Measurements from ENCODE around the gene TREM1. TPM values are rescaled to one million over a fixed set of nuclear protein-coding genes. Genes with fewer than 3 reads are reported as not detected.

TREM1 gene
- total RNA-seq, 2 donors from 2014 or later: not detected

DNA sequence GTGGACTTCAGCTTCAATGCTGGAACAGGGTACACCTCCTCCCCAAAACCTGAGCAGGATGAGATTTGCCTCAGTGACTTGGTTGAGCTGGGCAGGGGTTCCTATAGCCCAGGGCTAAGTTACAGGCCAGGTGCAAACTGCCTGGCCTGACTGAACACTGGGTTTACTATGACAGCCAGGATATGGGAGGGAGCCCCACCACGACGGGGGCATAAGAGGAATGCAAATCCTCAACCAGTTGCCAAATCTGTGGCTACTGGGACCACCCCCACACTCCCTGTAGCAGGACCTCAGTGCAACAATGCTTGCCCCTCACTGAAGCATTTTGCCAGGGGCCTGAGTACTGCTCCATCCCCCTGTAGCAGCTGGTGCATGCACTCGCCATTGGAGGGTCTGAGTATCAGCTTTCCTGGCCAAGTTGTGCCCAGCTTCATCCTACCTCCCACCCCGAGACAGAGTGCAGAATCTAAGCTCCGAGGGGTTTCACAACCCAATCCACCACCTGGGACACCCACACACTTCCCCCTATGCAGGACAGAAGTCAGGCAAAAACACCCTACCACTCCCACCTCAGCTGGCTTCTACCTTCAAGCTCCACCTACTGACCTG lies 30.7 kb downstream of the TREM1 start:
- peaks cover 3% of the 10 kb centered on the region for H3K9me3 ChIP-seq (ENCODE audit: control insufficient read depth, low read length)
- no peak overlapping the region for H3K27ac ChIP-seq (ENCODE audit: low read depth, low read length)
- H3K4me3 ChIP-seq (ENCODE audit: low read length): no peak overlapping the region
- 80 to 84% methylated on average over 2 to 5 of the region's 5 CpGs for WGBS, 2 experiments (ENCODE audit: insufficient coverage in 1 of 2, insufficient read length in 1 of 2)
- H3K9me3 Mint-ChIP-seq: peaks cover 6% of the 10 kb centered on the region
- peaks cover 18% of the 10 kb centered on the region for H3K27me3 Mint-ChIP-seq (ENCODE audit: insufficient read depth)
- H3K4me1 Mint-ChIP-seq: no peaks in the 10 kb centered on the region
- no peak overlapping the region for H3K9ac ChIP-seq (ENCODE audit: extremely low read depth, low read length, poor library complexity, severe bottlenecking)
- H3K4me3 Mint-ChIP-seq: no peak overlapping the region
- no peaks in the 10 kb centered on the region for H3K4me1 ChIP-seq (ENCODE audit: control insufficient read depth, insufficient read depth, low read length)
- H3K36me3 Mint-ChIP-seq (ENCODE audit: low read depth): no peaks in the 10 kb centered on the region
- TF ChIP-seq, protein P1, sequence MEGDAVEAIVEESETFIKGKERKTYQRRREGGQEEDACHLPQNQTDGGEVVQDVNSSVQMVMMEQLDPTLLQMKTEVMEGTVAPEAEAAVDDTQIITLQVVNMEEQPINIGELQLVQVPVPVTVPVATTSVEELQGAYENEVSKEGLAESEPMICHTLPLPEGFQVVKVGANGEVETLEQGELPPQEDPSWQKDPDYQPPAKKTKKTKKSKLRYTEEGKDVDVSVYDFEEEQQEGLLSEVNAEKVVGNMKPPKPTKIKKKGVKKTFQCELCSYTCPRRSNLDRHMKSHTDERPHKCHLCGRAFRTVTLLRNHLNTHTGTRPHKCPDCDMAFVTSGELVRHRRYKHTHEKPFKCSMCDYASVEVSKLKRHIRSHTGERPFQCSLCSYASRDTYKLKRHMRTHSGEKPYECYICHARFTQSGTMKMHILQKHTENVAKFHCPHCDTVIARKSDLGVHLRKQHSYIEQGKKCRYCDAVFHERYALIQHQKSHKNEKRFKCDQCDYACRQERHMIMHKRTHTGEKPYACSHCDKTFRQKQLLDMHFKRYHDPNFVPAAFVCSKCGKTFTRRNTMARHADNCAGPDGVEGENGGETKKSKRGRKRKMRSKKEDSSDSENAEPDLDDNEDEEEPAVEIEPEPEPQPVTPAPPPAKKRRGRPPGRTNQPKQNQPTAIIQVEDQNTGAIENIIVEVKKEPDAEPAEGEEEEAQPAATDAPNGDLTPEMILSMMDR (conservative IDR thresholded peaks at IDR 0.05): no peak
- no peaks in the 10 kb centered on the region for H3K36me3 ChIP-seq (ENCODE audit: control insufficient read depth, insufficient read depth, low read length)
- no peak overlapping the region for H3K27ac Mint-ChIP-seq
- H3K27me3 ChIP-seq (ENCODE audit: control insufficient read depth, insufficient read depth, low read length, poor library complexity, severe bottlenecking): peaks cover 7% of the 10 kb centered on the region
- no peak for DNase-seq

DNA sequence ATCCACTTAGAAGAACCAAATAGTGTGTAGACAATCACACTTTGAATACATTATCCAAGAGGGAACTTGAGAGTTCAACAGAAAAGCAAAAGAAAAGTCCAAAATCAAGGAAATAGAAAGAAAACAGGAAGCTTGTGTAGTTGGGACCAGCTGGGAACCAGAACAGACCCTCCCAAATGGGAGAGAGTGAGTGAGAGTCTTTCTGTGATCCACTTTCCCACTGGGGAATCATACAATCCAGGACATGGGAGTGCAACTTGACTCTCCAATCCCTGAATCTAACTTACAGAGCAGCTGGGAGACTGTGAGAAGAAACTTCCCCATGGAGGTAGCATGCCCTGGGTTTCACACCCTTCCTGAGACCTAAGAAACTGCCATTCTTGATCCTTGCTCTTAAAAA lies 31.4 kb downstream of the TREM1 start:
- Mint-ChIP-seq H3K36me3 (ENCODE audit: low read depth) (no peaks in the 10 kb centered on the region), H3K4me1 (no peaks in the 10 kb centered on the region), H3K9me3 (peaks cover 2% of the 10 kb centered on the region), H3K27me3 (ENCODE audit: insufficient read depth) (peaks cover 20% of the 10 kb centered on the region), H3K4me3 (no peak overlapping the region), H3K27ac (no peak overlapping the region)
- peaks cover 7% of the 10 kb centered on the region for H3K27me3 ChIP-seq (ENCODE audit: control insufficient read depth, insufficient read depth, low read length, poor library complexity, severe bottlenecking)
- no peak for DNase-seq
- H3K36me3 ChIP-seq (ENCODE audit: control insufficient read depth, insufficient read depth, low read length): no peaks in the 10 kb centered on the region
- no peaks in the 10 kb centered on the region for H3K9me3 ChIP-seq (ENCODE audit: control insufficient read depth, low read length)
- H3K9ac ChIP-seq (ENCODE audit: extremely low read depth, low read length, poor library complexity, severe bottlenecking): no peak overlapping the region
- no peaks in the 10 kb centered on the region for H3K4me1 ChIP-seq (ENCODE audit: control insufficient read depth, insufficient read depth, low read length)
- TF ChIP-seq, protein P1 (conservative IDR thresholded peaks at IDR 0.05): no peak
- H3K27ac ChIP-seq (ENCODE audit: low read depth, low read length): no peak overlapping the region
- no peak overlapping the region for H3K4me3 ChIP-seq (ENCODE audit: low read length)

DNA sequence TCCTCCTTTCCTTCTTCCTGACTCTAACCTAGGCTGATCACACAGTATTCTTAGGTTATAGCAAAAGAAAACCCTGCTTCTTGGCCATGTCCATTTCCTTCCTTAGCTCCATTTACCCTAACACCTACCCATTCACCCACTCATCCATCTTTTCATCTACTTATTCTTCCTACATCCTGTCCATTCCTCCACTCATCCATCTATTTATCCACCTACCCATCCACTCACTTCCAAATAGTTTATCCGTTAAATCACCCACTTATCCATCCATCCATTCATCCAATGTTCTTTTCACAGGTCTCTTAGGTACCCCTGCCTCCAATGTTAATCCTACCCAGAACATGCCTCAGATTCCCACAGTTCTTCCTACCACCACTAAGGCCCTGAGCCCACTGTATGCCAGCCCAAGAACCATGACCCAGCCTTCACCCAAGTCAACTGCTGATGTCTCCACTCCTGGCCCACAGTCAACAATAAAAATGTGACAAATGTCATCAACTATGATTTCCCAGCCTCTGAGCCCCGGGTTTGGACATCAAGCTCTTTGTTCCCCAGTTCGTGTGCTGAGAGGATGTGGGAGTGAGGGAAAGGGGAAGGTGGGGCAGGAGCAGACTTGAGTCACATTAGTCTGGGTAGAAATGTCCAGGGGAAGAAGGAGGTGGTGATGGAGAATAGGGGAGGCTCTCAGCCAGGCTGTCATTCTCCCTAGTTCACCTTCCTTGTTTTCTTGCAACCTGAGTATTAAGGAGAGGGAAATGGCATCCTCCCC lies 33.9 kb downstream of the TREM1 start:
- Mint-ChIP-seq H3K36me3 (ENCODE audit: low read depth) (no peaks in the 10 kb centered on the region), H3K4me1 (no peaks in the 10 kb centered on the region), H3K27me3 (ENCODE audit: insufficient read depth) (peaks cover 17% of the 10 kb centered on the region), H3K9me3 (no peaks in the 10 kb centered on the region), H3K27ac (no peak overlapping the region), H3K4me3 (no peak overlapping the region)
- no peaks in the 10 kb centered on the region for H3K4me1 ChIP-seq (ENCODE audit: control insufficient read depth, insufficient read depth, low read length)
- TF ChIP-seq, protein P1 (conservative IDR thresholded peaks at IDR 0.05): no peak
- H3K4me3 ChIP-seq (ENCODE audit: low read length): no peak overlapping the region
- WGBS, 2 experiments (ENCODE audit: insufficient coverage in 1 of 2, insufficient read length in 1 of 2): 54 to 62% methylated on average over 2 to 3 of the region's 3 CpGs
- H3K9me3 ChIP-seq (ENCODE audit: control insufficient read depth, low read length): no peaks in the 10 kb centered on the region
- H3K9ac ChIP-seq (ENCODE audit: extremely low read depth, low read length, poor library complexity, severe bottlenecking): no peak overlapping the region
- no peaks in the 10 kb centered on the region for H3K36me3 ChIP-seq (ENCODE audit: control insufficient read depth, insufficient read depth, low read length)
- peaks cover 7% of the 10 kb centered on the region for H3K27me3 ChIP-seq (ENCODE audit: control insufficient read depth, insufficient read depth, low read length, poor library complexity, severe bottlenecking)
- no peak overlapping the region for H3K27ac ChIP-seq (ENCODE audit: low read depth, low read length)
- DNase-seq: no peak

Data from endodermal cell (in vitro differentiated cells).